Nucleus accumbens (tissue), 56 donors: ENCODE measurements around the gene FAM107B.
A peak's percentile ranks its signal among the peaks of the same experiment; 100 is the strongest.
"Not testable (repeated sequence)": the region's sequence is repeated elsewhere in the genome, so short reads cannot be mapped to it uniquely, and the experiment has no call there.

Experiments
- DNase-seq, 56 donors: peaks; one replicate each; lab custom pipeline; 2025; lab: John Stamatoyannopoulos, UW

The FAM107B gene

DNA sequence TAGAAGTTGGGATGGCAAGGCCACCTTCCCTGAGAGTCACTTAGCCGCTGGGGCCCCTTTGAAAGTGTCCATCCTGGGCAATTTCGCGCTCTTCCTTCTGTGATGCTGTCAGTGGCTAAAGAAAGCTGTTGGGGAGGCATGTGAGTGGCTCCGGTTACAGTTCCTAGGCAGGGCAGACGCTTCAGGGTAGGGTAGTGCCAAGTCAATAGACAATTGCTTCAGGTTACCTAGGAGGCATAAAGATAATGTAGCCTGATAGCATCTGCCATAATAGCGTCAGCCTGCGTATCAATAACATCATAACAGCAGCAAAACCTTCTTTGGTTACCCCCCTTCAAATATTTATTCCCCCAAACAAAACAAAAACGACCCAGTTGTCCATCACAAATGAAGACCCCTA lies at the start of gene FAM107B:
Gene FAM107B, minus strand, starts transcription at position 101 of the 400 bp plus-strand sequence. CDS start 234 bp downstream, outside the sequence.
- DNase-seq: no peak

DNA sequence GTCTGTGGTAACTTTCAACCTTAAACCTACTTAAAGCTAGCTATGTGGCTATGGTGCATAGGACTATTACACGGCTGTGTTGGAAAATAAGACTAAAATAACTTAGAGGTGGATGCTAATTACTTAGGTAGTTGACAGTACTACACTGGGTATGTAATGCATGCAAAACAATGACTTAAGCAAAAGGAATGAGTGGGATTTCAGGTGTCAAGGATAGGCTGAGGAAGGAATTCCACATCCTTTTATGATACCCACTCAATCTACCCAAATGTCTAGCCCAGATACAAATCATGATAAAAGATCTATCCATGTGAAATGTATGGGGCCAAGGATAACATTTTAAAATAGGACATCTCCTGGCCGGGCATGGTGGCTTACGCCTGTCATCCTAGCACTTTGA lies 49.3 kb upstream of the FAM107B start:
- no peak for DNase-seq

DNA sequence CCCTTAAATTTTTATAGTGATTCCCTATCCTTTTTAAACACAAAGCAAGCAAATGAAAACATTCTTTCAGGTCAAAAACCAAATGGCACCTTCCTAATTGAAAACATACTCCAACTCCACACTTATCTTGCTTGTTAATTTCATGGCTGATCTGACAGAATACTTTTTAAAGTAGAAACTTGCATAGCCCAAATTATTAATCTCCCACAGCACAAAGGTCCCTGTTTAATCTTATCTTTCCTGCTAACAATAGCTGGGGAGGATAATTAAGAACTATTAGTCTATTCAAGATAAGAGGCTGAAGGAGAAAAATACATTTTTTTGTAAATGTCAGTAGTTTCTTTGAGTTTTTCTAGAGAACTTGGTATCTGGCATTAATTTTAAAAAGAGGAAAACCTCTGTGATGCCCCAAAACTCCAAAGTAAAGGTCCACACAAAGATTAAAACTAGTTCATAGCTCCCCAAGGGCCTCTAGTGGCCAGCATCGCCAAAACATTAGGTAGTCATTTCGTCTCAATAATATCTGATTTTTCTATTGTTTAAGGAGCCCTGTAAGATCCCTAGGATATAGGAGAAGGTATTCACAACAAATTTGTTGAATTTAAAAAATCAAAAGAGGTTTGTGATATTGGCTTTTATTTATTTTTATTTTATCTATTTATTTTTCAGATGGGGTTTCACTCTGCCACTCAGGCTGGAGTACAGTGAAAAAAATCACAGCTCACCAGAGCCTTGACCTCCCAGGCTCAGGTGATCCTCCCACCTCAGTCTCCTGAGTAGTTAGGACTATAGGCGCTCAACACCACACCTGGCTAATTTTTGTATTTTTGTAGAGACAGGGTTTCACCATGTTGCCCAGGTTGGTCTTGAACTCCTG lies 48.4 kb upstream of the FAM107B start:
- peak in 13 of 56 donors; percentile 0 to 56 (median 5) for DNase-seq

DNA sequence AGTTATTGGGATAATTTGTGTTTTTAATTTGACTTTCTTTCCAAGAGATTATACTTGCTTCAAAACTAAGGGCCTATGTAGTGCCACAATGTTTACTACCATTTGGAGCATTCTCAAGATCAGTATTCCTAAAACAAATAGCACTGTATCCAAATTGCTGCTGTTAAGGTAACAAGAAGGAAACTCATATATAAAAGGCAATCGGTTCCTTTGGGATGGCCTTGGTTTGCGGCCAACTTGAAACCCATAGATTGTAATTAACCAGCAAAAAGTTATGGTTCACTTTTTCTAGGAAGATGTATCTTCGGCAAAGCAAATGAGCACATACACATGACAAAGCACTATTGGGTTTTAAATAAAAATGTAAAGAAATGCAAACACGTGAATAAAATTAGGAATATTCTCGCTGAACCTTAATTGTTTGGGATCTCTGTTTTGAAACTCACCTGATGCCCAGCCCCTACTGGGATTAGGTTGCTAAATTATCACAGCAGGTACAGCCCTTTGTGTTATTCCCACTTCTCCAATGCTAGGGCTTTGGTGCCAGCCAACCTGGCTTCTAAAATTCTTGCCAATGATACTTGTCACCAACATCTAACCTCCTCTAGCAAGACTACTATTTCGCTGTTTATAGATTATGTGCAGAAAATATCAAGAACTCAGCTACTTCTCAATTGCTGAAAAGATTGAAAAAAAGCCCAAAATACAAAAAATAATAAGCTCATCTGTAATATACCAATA lies 47.1 kb upstream of the FAM107B start:
- no peak for DNase-seq

DNA sequence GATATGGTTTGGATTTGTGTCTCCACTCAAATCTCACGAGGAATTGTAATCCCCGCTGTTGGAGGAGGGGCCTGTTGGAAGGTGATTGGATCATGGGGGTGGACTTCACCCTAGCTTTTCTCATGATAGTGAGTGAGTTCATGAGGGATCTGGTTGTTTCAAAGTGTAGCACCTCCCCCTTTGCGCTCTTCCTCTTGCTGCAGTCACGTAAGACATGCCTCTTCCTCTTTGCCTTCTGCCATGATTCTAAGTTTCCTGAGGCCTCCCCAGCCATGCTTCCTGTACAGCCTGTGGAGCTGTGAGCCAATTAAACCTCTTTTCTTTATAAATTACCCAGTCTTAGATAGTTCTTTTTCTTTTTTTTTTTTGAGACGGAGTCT lies 46.1 kb upstream of the FAM107B start:
- no peak for DNase-seq

DNA sequence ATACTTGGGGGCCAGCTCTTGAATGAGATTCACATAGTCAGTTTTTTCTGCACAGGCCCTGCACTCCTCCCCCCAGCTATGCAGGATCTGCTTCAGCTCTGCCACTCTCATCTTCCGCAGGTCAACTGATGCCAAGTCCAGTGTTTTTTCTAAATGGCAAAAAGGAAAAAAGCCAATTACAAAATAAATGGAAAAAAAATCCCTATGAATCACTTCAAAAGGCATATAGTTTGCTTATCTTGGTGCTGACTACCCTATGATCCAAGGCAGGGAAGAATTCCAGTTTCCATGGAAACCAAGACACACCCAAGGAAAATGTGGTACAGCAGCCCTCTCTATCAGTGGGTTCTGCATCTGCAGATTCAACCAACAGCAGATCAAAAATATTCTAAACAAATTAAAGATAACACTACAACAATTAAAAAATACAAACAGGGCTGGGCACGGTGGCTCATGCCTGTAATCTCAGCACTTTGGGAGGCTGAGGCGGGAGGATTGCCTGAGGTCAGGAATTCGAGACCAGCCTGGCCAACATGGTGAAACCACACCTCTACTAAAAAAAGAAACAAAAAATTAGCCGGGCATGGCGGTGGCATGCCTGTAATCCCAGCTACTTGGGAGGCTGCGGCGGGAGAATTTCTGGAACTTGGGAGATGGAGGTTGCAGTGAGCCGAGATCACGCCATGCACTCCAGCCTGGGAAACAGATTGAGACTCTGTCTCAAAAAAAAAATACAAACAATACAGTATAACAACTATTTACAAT lies 45.5 kb upstream of the FAM107B start:
- peak in 6 of 56 donors; percentile 2 to 30 (median 8) for DNase-seq

DNA sequence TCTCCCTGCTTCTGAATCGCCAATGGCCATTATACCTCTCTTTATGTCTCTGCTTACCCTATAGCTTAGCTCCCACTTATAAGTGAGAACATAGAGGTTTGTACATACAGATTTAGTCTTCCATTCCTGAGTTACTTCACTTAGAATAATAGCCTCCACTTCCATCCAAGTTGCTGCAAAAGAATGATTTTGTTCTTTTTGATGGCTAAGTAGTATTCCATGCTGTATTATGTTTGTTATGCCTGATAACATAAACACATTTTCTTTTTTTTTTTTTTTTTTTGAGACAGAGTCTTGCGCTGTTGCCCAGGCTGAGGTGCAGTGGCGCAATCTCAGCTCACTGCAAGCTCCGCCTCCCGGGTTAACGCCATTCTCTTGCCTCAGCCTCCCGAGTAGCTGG lies 42.0 kb upstream of the FAM107B start:
- DNase-seq: not testable (repeated sequence)

DNA sequence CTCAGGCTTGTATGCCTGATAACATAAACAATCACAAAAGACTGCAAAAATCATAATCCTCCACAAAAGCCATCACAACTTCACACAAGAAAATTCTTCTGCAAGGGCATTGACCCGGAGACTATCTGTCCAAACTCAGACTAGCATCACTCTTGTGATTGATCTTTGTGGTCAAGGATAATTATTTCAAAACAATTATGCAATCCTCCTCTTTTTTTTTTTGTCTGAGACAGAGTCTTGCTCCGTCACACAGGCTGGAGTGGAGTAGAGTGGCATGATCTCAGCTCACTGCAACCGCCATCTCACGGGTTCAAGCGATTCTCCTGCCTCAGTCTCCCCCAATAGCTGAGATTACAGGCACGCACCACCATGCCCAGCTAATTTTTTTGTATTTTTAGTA lies 41.0 kb upstream of the FAM107B start:
- DNase-seq: no peak

DNA sequence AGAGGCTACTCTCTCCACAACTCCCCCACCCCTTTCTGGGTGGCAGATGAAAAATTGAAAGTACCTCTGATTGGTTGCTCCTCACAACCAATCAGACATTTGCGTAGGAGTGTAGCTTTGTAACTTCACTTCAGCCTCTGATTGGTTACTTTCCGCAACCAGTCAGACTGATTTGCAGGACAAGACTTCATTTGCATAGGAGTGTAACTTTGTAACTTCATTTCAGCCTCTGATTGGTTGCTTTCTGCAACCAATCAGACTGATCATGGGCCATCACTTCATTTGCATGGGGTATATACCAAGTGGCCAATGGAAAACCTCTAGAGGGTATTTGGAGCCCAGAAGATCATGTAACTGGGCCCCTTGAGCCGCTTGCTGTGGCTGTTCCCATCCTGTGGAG lies 37.6 kb upstream of the FAM107B start:
- no peak for DNase-seq

DNA sequence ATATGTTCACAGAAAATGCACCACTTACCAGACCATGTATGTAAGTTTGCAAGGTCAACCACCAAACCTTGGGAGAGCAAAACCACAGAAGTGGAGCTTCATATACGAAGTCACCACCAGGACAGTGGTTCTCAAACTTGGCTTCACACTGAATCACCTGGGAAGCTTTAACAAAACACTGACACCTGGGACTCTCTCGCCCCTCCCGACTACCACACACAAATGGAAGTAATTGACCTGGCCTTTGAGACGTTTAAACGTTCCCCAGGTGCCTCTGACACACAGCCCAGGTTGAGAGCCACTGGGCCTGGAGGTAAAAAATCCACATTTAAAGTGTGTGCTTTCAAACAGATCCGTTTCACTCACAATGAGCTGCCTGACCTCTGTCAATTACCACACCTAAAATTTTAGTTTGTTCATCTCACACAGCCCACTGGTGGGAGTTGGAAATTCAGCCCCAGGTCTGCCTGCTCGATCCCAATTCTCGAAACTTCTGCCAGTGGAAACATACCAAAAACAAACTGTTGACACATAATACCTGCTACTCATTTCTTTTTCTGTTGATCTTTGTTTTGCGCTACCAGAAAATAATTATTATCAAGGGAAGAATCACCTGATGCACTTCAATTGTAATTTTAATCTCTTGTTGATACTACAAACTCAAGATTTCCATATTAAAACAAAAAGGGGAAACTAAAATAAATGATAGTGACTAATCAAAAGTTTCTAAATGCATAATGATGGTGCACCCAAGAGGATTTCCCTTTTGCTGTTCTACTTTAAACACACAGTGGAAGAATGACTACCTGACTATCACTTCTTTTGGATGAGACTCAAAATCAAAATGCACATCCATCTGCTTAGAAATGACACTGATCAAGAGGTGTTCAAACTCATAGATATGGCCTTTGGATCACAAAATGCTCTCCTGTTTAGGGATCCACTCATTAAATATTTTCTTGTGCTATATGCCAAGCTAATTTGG lies 36.6 kb upstream of the FAM107B start:
- DNase-seq: no peak

DNA sequence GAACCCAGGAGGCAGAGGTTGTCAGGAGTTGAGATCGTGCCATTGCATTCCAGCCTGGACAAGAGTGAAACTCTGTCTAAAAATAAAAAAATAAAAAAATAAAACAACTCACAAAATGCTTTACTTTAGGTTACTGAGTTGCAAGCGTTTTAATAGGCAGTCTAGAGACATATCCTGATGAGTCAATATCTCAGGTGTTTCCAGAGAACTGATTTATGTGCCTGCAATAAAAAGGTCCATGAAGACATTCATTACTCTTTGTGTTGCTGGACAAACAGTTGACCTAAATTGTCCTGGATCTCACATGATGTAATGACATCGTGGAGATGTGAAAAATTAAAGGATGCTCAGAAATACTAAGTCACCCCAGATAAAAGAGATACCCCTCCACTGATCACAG lies 31.6 kb upstream of the FAM107B start:
- DNase-seq: no peak

DNA sequence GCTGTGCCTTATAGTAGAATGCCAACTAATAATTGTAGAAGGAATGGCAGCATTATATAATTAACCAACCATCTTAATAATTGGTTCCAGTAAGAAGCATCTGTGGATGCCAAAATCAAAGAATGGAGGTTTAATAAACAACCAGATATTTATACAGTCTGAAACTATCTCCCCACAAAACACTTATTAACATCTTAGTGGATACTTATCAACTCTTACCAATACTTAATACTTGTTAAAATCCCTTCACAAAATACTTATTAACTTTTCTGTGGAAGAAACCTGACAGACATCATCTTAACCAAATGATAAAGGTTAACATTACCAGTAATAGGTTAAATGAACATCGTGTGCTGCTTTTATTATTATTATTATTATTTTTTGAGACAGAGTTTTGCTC lies 29.1 kb upstream of the FAM107B start:
- DNase-seq: no peak

DNA sequence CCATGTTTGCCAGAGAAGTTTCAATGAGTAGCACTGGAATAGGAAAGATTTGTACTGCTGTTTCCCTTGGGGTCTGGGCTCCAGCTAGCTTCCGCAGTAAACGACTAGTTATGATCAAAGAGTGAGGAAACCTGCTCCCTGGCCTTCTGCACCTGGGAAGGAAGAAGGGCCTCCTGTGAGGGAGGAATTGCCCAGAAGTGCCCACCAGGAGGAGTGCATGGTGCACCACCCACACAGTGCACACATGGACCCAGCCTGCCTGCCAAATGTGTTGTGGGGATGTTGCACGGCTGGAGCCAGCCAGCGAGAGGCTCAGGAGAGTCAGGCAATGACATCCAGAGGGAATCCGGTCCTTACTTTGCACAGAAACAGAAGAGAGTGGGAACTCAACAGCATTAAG lies 27.0 kb upstream of the FAM107B start:
- no peak for DNase-seq

DNA sequence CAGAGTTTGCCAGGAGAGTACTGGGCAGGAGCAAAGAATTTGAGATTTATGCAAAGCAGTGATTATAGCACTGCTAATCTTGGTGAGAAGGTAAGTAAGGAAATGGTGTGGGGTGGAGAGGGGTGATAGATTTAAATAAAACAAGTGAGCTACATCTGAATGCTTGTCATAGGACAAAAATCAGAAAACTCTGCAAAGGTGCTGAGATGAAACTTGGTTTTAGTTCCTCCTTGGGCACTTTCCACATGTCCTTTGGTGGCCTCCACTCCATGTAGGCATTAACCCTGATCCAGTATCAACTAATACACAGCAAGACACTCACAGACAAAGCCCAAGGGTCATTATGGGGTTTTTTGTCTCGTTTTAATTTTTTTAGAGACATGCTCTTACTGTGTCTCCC lies 25.7 kb upstream of the FAM107B start:
- DNase-seq: no peak

DNA sequence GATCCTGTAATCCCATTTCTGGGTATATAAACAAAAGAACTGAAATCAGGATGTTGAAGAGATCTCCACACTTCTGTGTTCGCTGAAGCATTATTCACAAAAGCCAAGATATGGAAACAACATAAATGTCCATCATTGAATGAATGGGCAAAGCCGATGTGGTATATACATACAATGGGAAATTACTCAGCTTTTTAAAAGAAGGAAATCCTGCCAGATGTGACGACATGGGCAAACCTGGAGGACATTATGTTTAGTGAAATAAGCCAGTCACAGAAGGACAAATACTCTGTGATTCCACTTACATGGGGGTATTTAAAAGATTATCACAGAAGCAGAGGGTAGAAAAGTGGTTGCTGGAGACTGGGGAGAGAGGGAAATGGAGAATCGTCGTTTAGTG lies 23.9 kb upstream of the FAM107B start:
- DNase-seq: no peak

DNA sequence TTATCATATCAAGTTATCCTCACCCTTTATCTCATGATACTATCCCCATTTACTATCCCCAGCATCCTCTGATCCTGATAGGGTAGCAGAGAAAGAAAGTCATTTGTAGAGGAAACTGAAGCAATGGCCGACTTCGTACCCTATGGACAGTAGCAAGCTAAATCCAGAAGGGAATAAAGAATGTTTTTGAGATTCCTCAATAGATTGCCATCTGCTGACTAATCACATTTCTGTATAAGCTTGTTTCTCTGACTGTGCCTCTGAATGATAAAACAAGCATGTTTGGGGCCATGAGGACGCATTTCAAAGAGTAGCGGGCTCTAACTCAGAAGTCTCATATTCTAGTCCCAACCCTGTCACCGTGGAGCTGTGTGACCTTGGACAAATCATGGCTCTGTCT lies 13.2 kb upstream of the FAM107B start:
- DNase-seq: no peak

DNA sequence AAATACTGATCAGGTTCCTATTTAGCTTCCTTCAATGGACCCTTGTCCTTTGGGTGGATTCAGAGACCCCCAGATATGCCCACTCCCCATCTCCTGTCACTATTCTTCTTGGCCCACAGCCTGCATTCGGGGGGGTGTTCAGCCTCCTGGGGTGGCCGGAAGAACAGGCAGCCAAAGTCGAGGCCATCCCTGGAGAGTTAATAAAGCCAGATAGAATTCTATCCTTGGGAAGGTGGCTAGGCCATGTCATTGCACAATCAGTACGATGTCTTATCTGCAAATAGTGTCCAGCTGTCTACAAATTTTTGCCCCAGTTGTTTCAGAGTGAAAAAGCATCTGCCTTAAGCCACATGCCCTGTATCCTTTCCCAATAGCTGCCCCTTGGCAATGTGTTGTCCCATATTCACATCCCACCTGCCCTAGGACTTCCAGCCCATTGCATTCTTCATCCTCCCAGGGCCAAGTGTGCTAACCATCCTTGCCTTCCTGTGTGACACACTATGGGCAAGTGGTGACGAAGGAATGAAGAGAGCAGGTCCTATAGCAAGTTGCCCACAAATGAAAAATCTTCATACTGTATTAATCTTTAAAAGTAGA lies 9.9 kb upstream of the FAM107B start:
- no peak for DNase-seq

DNA sequence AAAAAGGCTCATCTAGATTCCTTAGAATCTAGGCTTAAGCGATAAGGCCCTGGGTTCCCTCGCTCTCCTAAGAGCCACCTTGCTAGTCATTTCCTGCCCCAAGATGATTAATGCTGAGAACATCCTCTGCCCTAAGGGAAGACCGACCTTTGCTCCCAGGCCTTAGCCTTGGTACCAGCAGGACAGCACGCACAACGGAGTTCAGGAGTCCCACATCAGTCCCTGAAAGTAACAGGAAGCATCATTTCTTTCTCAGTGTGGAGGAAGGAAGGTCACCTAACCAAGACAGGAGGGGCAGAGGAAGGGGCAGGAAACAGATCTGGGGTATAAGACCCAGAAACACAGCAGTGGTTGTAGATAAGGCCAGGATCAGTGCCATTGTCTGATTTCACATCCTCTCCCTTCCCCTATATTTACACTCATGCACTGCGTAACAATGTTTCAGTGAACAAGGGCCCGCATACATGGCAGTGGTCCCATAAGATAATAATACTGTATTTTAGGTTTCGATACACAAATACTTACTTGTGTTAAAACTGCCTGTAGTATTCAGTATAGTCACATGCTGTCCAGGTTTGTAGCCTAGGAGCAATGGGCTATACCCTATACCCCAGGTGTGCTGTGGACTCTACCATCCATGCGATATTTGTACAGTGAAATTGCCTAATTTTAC lies 8.1 kb upstream of the FAM107B start:
- DNase-seq: no peak

DNA sequence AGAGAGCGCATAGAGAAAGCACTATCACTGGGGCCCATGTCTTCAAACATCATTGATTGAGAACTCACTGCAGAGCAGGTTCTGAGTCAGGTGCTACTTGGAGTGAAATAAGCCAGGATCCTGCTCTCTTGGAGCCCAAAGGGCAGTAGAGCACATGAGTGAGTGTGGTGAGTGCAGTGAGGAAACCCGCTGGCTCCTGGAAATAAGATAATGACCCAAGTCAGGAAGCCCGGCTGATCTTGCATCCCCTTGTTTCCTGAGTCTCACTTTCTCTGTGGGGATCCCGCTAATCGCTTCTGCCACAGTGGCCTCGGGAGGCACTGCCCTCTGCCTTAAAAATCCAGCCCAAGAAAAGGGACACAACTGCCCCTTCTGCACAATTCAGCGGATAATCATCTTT lies 7.1 kb upstream of the FAM107B start:
- DNase-seq: no peak
